Body of pancreas (tissue), 4 donors: Measurements from ENCODE around the gene CMSS1.

Experiments
- POLR2A ChIP-seq, 3 donors: fragments of 450-650 bp; IDR thresholded peaks; one replicate each; pipeline ENCODE4 v1.6.1; 2016; ENCODE audit warnings: antibody characterized with exemption in 3 of 3, mild to moderate bottlenecking in 2 of 3
- TF ChIP-seq, protein P1 (sequence below), 7 experiments: fragments of 450-650 bp in 4 of 7; fragments of 200-600 bp in 3 of 7; sonication (generic) in 3 of 7; IDR thresholded peaks; one replicate each; pipeline ENCODE4 v1.5.1; 2016 to 2019; ENCODE audit warnings: antibody characterized with exemption in 7 of 7

DNA sequence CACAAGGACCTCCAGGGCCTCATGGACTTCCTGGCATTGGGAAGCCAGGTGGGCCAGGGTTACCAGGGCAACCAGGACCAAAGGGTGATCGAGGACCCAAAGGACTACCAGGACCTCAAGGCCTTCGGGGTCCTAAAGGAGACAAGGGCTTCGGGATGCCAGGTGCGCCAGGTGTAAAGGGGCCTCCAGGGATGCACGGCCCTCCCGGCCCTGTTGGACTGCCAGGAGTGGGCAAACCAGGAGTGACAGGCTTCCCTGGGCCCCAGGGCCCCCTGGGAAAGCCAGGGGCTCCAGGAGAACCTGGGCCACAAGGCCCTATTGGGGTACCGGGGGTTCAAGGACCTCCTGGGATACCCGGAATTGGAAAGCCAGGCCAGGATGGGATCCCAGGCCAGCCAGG is 23.2 kb upstream of the CMSS1 start:
- TF ChIP-seq, protein P1, sequence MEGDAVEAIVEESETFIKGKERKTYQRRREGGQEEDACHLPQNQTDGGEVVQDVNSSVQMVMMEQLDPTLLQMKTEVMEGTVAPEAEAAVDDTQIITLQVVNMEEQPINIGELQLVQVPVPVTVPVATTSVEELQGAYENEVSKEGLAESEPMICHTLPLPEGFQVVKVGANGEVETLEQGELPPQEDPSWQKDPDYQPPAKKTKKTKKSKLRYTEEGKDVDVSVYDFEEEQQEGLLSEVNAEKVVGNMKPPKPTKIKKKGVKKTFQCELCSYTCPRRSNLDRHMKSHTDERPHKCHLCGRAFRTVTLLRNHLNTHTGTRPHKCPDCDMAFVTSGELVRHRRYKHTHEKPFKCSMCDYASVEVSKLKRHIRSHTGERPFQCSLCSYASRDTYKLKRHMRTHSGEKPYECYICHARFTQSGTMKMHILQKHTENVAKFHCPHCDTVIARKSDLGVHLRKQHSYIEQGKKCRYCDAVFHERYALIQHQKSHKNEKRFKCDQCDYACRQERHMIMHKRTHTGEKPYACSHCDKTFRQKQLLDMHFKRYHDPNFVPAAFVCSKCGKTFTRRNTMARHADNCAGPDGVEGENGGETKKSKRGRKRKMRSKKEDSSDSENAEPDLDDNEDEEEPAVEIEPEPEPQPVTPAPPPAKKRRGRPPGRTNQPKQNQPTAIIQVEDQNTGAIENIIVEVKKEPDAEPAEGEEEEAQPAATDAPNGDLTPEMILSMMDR (IDR thresholded peaks at IDR 0.05), result no peak
- no peak for TF ChIP-seq POLR2A (IDR thresholded peaks at IDR 0.05)
